Uterus (tissue), 2 donors: ENCODE results near the gene AKAP11.

Source experiments
- CTCF ChIP-seq, 4 experiments: fragments of 200-600 bp in 2 of 4; fragments of 450-650 bp in 2 of 4; sonication (generic) in 2 of 4; IDR thresholded peaks; one replicate each; pipeline ENCODE4 v1.5.1; 2016 to 2019; ENCODE audit warnings: antibody characterized with exemption in 4 of 4, mild to moderate bottlenecking in 2 of 4, moderate library complexity in 1 of 4
- POLR2A ChIP-seq, 2 donors: fragments of 450-650 bp; IDR thresholded peaks; one replicate each; pipeline ENCODE4 v1.6.1; 2016; ENCODE audit warnings: antibody characterized with exemption in 2 of 2, mild to moderate bottlenecking in 1 of 2, moderate library complexity in 1 of 2

GRCh38 chr13:42318570-42318969 is 46.6 kb downstream of the AKAP11 start:
- TF ChIP-seq CTCF (IDR thresholded peaks at IDR 0.05), result no peak
- TF ChIP-seq POLR2A (IDR thresholded peaks at IDR 0.05), result no peak
